ENCODE results near the gene PLXNC1.

PLXNC1 gene

DNA sequence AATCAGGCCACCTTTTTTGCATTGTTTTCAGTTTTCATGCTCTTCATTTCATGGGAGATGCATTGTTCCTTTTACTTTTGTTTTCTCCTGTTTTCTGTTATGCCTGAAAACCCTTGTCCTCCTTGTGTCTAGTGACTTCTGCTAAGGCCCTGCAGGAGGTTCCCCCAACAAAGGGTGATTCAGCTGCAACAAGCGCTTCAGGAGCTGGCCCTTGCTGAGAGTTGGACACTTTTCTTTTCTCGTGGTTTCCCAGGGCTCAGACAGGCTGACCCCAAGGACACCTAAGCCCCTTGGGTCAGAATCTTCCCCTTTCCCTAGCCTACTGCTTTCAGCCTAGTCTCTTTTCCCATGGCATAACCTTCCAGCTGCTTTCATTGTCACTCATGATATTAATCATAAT, 98.9 kb downstream of the PLXNC1 start:
- Histone ChIP-seq H3K4me1 (ENCODE audit: low read length) (no peaks in the 10 kb centered on the region), H3F3A (ENCODE audit: insufficient read depth, low read length) (no peaks in the 10 kb centered on the region), H3K27me3 (replicated peaks; ENCODE audit: insufficient read depth, low read length) (no peaks in the 10 kb centered on the region), H3K36me3 (replicated peaks; ENCODE audit: insufficient read depth, low read length) (peaks cover 25% of the 10 kb centered on the region), H3K9ac (ENCODE audit: low read length) (no peak overlapping the region), H3K9me2 (replicated peaks; ENCODE audit: insufficient read depth, low read length) (no peaks in the 10 kb centered on the region), H3K27ac (ENCODE audit: low read length) (no peak overlapping the region), H4K20me1 (ENCODE audit: insufficient read depth, low read length) (no peaks in the 10 kb centered on the region), H3K79me2 (ENCODE audit: low read length) (peaks cover 41% of the 10 kb centered on the region), H3K9me3 (replicated peaks; ENCODE audit: insufficient read depth, low read length) (no peaks in the 10 kb centered on the region), H3K4me2 (ENCODE audit: low read depth, low read length) (no peak overlapping the region), H2AFZ (ENCODE audit: low read length) (no peak overlapping the region), H3K4me3 (ENCODE audit: low read length) (no peak overlapping the region)
- DNase-seq = no peak
- TF ChIP-seq EZH2phosphoT487 (IDR thresholded peaks at IDR 0.05; ENCODE audit: low read length) (no peak), EZH2 (optimal IDR thresholded peaks at IDR 0.05; ENCODE audit: low read depth, low read length) (no peak)
- TF ChIP-seq, protein P1, sequence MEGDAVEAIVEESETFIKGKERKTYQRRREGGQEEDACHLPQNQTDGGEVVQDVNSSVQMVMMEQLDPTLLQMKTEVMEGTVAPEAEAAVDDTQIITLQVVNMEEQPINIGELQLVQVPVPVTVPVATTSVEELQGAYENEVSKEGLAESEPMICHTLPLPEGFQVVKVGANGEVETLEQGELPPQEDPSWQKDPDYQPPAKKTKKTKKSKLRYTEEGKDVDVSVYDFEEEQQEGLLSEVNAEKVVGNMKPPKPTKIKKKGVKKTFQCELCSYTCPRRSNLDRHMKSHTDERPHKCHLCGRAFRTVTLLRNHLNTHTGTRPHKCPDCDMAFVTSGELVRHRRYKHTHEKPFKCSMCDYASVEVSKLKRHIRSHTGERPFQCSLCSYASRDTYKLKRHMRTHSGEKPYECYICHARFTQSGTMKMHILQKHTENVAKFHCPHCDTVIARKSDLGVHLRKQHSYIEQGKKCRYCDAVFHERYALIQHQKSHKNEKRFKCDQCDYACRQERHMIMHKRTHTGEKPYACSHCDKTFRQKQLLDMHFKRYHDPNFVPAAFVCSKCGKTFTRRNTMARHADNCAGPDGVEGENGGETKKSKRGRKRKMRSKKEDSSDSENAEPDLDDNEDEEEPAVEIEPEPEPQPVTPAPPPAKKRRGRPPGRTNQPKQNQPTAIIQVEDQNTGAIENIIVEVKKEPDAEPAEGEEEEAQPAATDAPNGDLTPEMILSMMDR (IDR thresholded peaks at IDR 0.05; ENCODE audit: low read length) = no peak

DNA sequence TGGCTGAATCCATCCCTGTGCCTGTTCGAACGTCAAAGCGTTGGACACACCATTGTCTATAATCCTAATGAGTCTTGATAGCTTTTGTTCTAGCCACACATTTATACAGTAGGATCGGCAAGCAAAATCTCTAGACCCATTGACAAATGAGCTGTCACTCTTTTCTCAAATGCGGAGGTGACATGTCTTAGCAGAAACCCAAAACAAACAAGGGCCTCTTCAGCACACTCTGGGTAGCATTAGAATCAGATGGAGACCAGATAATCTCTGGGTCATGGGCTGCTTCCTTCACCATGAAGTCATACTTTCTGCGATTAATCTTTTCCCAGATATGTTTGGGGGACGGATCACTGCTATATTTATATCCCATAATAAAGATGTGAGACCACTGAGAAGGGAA, 100.2 kb downstream of the PLXNC1 start:
- Histone ChIP-seq H3K4me2 (ENCODE audit: low read depth, low read length) (no peak overlapping the region), H4K20me1 (ENCODE audit: insufficient read depth, low read length) (no peaks in the 10 kb centered on the region), H3K36me3 (replicated peaks; ENCODE audit: insufficient read depth, low read length) (peaks cover 30% of the 10 kb centered on the region), H3K9me3 (replicated peaks; ENCODE audit: insufficient read depth, low read length) (no peaks in the 10 kb centered on the region), H3K9me2 (replicated peaks; ENCODE audit: insufficient read depth, low read length) (no peaks in the 10 kb centered on the region), H3K27ac (ENCODE audit: low read length) (no peak overlapping the region), H3K4me3 (ENCODE audit: low read length) (no peak overlapping the region), H3F3A (ENCODE audit: insufficient read depth, low read length) (no peaks in the 10 kb centered on the region), H3K9ac (ENCODE audit: low read length) (no peak overlapping the region), H3K79me2 (ENCODE audit: low read length) (peaks cover 29% of the 10 kb centered on the region), H3K4me1 (ENCODE audit: low read length) (no peaks in the 10 kb centered on the region), H3K27me3 (replicated peaks; ENCODE audit: insufficient read depth, low read length) (no peaks in the 10 kb centered on the region), H2AFZ (ENCODE audit: low read length) (no peak overlapping the region)
- no peak for DNase-seq
- TF ChIP-seq, protein P1 (IDR thresholded peaks at IDR 0.05; ENCODE audit: low read length) = no peak
- TF ChIP-seq EZH2 (optimal IDR thresholded peaks at IDR 0.05; ENCODE audit: low read depth, low read length) (no peak), EZH2phosphoT487 (IDR thresholded peaks at IDR 0.05; ENCODE audit: low read length) (no peak)

DNA sequence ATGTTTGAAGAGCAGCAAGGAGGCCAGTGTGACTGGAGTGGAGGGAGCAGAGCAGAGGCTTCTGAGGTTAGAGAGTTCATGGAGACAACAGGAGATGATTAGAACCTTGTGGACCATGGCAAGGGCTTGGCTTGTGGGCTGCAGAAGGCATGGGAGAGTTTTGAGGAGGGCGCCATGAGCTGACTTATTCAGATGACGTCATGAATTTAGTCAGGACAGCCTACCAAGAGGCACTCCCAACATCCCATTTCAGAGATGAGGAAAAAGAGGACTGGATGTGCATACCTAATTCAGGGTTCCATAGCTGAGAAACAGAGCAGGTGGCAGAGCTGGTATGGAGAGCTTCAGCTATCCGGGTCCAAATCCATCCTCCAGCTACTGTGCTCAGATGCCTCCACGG, 101.8 kb downstream of the PLXNC1 start:
- H3K9me2 ChIP-seq (replicated peaks; ENCODE audit: insufficient read depth, low read length) = no peaks in the 10 kb centered on the region
- H3K27ac ChIP-seq (ENCODE audit: low read length) = no peak overlapping the region
- TF ChIP-seq EZH2phosphoT487 (IDR thresholded peaks at IDR 0.05; ENCODE audit: low read length) (no peak), EZH2 (optimal IDR thresholded peaks at IDR 0.05; ENCODE audit: low read depth, low read length) (no peak)
- TF ChIP-seq, protein P1 (IDR thresholded peaks at IDR 0.05; ENCODE audit: low read length) = no peak
- H2AFZ ChIP-seq (ENCODE audit: low read length) = no peak overlapping the region
- no peaks in the 10 kb centered on the region for H3K9me3 ChIP-seq (replicated peaks; ENCODE audit: insufficient read depth, low read length)
- no peak for DNase-seq
- H3K9ac ChIP-seq (ENCODE audit: low read length) = no peak overlapping the region
- H3K79me2 ChIP-seq (ENCODE audit: low read length) = peaks cover 28% of the 10 kb centered on the region
- no peak overlapping the region for H3K4me2 ChIP-seq (ENCODE audit: low read depth, low read length)
- H3K4me3 ChIP-seq (ENCODE audit: low read length) = no peak overlapping the region
- peaks cover 41% of the 10 kb centered on the region for H3K36me3 ChIP-seq (replicated peaks; ENCODE audit: insufficient read depth, low read length)
- H4K20me1 ChIP-seq (ENCODE audit: insufficient read depth, low read length) = no peaks in the 10 kb centered on the region
- no peaks in the 10 kb centered on the region for H3K4me1 ChIP-seq (ENCODE audit: low read length)
- no peaks in the 10 kb centered on the region for H3F3A ChIP-seq (ENCODE audit: insufficient read depth, low read length)
- H3K27me3 ChIP-seq (replicated peaks; ENCODE audit: insufficient read depth, low read length) = no peaks in the 10 kb centered on the region

Data from MM.1S (cell line).